ENCODE measurements around the gene RAD52. TPM values are rescaled to one million over a fixed set of nuclear protein-coding genes. Genes with fewer than 3 reads are reported as not detected.

Gene RAD52
- total RNA-seq, 2 donors from 2014 or later = 19.4 to 28.8 TPM

DNA sequence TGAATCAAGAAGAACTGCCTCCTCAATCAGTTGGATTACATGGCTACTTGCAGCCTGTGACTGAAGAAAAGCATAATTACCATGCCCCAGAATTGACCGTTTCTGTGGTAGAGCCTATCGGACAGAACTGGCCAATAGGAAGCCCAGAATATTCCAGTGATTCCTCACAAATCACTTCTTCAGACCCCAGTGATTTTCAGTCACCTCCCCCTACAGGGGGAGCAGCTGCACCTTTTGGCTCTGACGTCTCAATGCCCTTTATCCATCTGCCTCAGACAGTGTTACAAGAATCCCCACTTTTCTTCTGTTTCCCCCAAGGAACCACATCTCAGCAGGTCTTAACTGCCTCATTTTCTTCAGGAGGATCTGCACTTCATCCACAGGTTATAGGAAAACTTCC is 80.8 kb downstream of the RAD52 start:
- no peak for DNase-seq
- Histone ChIP-seq H3K9ac (ENCODE audit: low read depth in 2 of 2, low read length in 2 of 2) (no peak overlapping the region), H3K27me3 (no peaks in the 10 kb centered on the region), H3K27ac (no peak overlapping the region), H3K9me3 (no peaks in the 10 kb centered on the region), H3K4me1 (no peaks in the 10 kb centered on the region), H3K4me3 (no peak overlapping the region), H3K36me3 (no peaks in the 10 kb centered on the region)
- TF ChIP-seq, protein P1, sequence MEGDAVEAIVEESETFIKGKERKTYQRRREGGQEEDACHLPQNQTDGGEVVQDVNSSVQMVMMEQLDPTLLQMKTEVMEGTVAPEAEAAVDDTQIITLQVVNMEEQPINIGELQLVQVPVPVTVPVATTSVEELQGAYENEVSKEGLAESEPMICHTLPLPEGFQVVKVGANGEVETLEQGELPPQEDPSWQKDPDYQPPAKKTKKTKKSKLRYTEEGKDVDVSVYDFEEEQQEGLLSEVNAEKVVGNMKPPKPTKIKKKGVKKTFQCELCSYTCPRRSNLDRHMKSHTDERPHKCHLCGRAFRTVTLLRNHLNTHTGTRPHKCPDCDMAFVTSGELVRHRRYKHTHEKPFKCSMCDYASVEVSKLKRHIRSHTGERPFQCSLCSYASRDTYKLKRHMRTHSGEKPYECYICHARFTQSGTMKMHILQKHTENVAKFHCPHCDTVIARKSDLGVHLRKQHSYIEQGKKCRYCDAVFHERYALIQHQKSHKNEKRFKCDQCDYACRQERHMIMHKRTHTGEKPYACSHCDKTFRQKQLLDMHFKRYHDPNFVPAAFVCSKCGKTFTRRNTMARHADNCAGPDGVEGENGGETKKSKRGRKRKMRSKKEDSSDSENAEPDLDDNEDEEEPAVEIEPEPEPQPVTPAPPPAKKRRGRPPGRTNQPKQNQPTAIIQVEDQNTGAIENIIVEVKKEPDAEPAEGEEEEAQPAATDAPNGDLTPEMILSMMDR (IDR thresholded peaks at IDR 0.05) = no peak
- intact Hi-C loops (cut with DNase I) = no loop called here

DNA sequence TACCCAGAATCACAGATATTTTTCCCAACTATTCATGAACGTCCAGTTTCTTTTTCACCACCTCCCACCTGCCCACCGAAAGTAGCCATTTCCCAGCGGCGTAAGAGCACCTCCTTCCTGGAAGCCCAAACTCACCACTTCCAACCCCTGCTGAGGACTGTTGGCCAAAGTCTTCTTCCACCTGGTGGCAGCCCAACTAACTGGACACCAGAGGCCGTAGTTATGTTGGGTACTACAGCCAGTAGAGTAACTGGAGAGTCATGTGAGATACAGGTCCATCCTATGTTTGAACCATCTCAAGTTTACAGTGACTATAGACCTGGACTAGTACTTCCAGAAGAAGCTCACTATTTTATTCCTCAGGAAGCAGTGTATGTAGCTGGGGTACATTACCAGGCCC is 81.6 kb downstream of the RAD52 start:
- Histone ChIP-seq H3K27me3 (no peaks in the 10 kb centered on the region), H3K9me3 (no peaks in the 10 kb centered on the region), H3K9ac (ENCODE audit: low read depth in 2 of 2, low read length in 2 of 2) (no peak overlapping the region), H3K36me3 (no peaks in the 10 kb centered on the region), H3K27ac (no peak overlapping the region), H3K4me3 (no peak overlapping the region), H3K4me1 (no peaks in the 10 kb centered on the region)
- TF ChIP-seq, protein P1 (IDR thresholded peaks at IDR 0.05) = no peak
- DNase-seq = no peak
- intact Hi-C loops (cut with DNase I) = no loop called here

GRCh38 chr12:865614-866013 is 83.9 kb downstream of the RAD52 start:
- TF ChIP-seq, protein P1 (IDR thresholded peaks at IDR 0.05) = no peak
- DNase-seq = no peak
- Histone ChIP-seq H3K4me3 (no peak overlapping the region), H3K9ac (ENCODE audit: low read depth in 2 of 2, low read length in 2 of 2) (no peak overlapping the region), H3K4me1 (no peaks in the 10 kb centered on the region), H3K36me3 (peaks cover 4% of the 10 kb centered on the region), H3K27me3 (no peaks in the 10 kb centered on the region), H3K27ac (no peak overlapping the region), H3K9me3 (no peaks in the 10 kb centered on the region)
- intact Hi-C loops (cut with DNase I) = no loop called here

DNA sequence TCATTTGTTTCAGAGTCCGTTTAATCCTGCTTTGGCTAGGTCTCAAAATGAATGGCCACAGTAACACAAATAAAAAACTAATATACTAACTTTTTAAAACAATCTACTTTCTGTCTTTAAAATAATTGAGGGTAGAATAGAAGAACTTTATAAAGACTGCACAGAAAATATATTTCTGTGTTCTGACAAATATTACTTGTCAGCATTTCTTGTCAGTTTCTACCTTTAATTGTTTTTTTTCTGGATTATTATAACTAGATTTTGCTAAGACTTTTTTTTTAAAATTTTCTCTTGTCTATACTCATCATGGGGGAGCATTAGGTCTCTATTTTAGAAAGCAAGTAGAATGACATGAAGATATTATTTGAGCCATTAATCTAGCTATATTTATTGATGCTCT is 86.2 kb downstream of the RAD52 start:
- H3K9ac ChIP-seq (ENCODE audit: low read depth in 2 of 2, low read length in 2 of 2) = no peak overlapping the region
- H3K9me3 ChIP-seq = no peaks in the 10 kb centered on the region
- intact Hi-C loops (cut with DNase I) = no loop called here
- no peak for DNase-seq
- no peaks in the 10 kb centered on the region for H3K27me3 ChIP-seq
- TF ChIP-seq, protein P1 (IDR thresholded peaks at IDR 0.05) = no peak
- H3K36me3 ChIP-seq = peaks cover 4% of the 10 kb centered on the region
- no peak overlapping the region for H3K27ac ChIP-seq
- no peaks in the 10 kb centered on the region for H3K4me1 ChIP-seq
- no peak overlapping the region for H3K4me3 ChIP-seq

DNA sequence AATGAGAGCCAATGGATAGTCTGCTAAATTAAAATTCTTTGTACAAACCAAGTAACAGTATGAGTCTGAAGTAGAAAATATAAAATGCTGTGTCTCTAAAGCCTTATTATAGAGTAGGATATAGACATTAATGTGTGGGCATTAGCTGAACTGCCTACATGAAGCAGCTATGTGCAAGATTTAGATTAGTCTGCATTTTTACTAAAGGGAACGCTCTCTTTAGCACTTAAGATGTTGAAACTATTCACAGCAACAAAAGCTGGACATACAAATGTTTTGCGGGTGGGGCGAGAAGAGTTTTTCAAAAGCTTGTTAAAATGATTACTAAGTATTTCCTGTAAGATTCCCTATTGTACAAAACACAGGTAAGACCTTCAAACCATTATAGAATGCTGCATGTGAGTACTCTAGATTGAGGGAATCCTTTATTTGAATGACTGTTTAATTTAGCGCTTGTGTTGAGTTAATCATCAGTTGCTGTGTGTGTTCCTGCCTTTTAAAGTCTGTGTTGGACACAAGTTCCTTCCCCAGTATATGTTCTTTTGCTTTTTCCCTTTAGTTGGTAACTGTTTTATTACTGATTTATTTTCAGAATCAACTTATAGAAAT is 87.1 kb downstream of the RAD52 start:
- no peak overlapping the region for H3K4me3 ChIP-seq
- DNase-seq = no peak
- TF ChIP-seq, protein P1 (IDR thresholded peaks at IDR 0.05) = no peak
- H3K4me1 ChIP-seq = no peaks in the 10 kb centered on the region
- no peak overlapping the region for H3K9ac ChIP-seq (ENCODE audit: low read depth in 2 of 2, low read length in 2 of 2)
- no peak overlapping the region for H3K27ac ChIP-seq
- no peaks in the 10 kb centered on the region for H3K27me3 ChIP-seq
- H3K36me3 ChIP-seq = peaks cover 4% of the 10 kb centered on the region
- intact Hi-C loops (cut with DNase I) = no loop called here
- no peaks in the 10 kb centered on the region for H3K9me3 ChIP-seq

Other genes with a start within 250 kb of the RAD52 start
- 10 to 100 TPM; 81.8 to 85.8 TPM for gene WNK1, start 197.1 kb downstream of the RAD52 start, total RNA-seq
- 10 to 100 TPM; 26.9 to 41.9 TPM for gene ERC1, start 41.5 kb upstream of the RAD52 start, total RNA-seq

Data from colonic mucosa (tissue), 4 donors.